BJ (cell line): ENCODE data around the gene SHISA9. TPM values are rescaled to one million over a fixed set of nuclear protein-coding genes. Genes with fewer than 3 reads are reported as not detected.

ENCODE experiments used
- CTCF ChIA-PET: fragments of 350-600 bp; formaldehyde crosslinking; extraction: SDS; loops from one replicate; lab custom pipeline; 2021; ENCODE audit warnings: antibody characterized with exemption, inconsistent platforms; lab: Yijun Ruan, JAX
- POLR2A ChIA-PET: fragments of 300-600 bp; sonication (Branson Sonifier 250); formaldehyde crosslinking; extraction: SDS; loops from one replicate; lab custom pipeline; 2021; ENCODE audit warnings: antibody characterized with exemption; lab: Charles Lee
- DNase-seq: peaks from one replicate; pipeline ENCODE4 v3.0.0-alpha.2; 2011; ENCODE audit warnings: low read depth
- H3K27me3 ChIP-seq: 2 replicates; pipeline ENCODE4 v1.6.0; 2011; ENCODE audit warnings: low read length; ENCODE audit not compliant: control insufficient read depth, insufficient read depth
- H3K36me3 ChIP-seq: 2 replicates; pipeline ENCODE4 v1.5.1; 2011; ENCODE audit warnings: low read length; ENCODE audit not compliant: control insufficient read depth, insufficient read depth
- H3K4me3 ChIP-seq: 2 replicates; pipeline ENCODE4 v1.5.1; 2011; ENCODE audit warnings: low read depth, mild to moderate bottlenecking, control low read depth, low read length
- CTCF ChIP-seq: IDR thresholded peaks from 2 replicates; pipeline ENCODE4 v1.5.1; 2011; ENCODE audit warnings: low read depth, mild to moderate bottlenecking, control low read depth, inconsistent platforms, low read length, moderate library complexity; ENCODE audit not compliant: insufficient read depth
- polyA plus RNA-seq: library from polyadenylated mRNA; depleted of rRNA; stranded (reverse); fragments of >200 nt; gene quantifications from 2 replicates; pipeline ENCODE4 v1.2.3, GENCODE V29; 2011

The SHISA9 gene
- polyA plus RNA-seq, 1 experiment: not detected

- Histone ChIP-seq H3K27me3 (peaks cover 30% of the 10 kb centered on the region), H3K4me3 (no peak overlapping the region), H3K36me3 (no peaks in the 10 kb centered on the region)
- ChIA-PET CTCF (no interaction called here), POLR2A (no interaction called here)
- no peak for DNase-seq
- TF ChIP-seq CTCF: no peak
These were observed 1.3 kb downstream of the SHISA9 start for GRCh38 chr16:12902511-12903372.

- ChIA-PET CTCF (interaction anchor here (0.6 to 1.3 kb wide), 2 partner anchors 331 to 549 kb away, joined by 3 to 5 read pairs; no protein-coding TSS in a partner anchor), POLR2A (no interaction called here)
- H3K27me3 ChIP-seq: peaks cover 29% of the 10 kb centered on the region
- no peaks in the 10 kb centered on the region for H3K36me3 ChIP-seq
- TF ChIP-seq CTCF: no peak
- H3K4me3 ChIP-seq: no peak overlapping the region
- DNase-seq: no peak
These were observed 2.3 kb downstream of the SHISA9 start for GRCh38 chr16:12903407-12904328.

GRCh38 chr16:12904329-12904671 is 2.9 kb downstream of the SHISA9 start:
- DNase-seq: no peak
- ChIA-PET POLR2A (no interaction called here), CTCF (interaction anchor here (1.3 kb wide), 1 partner anchor 548 kb away, joined by 5 read pairs; no protein-coding TSS in a partner anchor)
- no peak overlapping the region for H3K4me3 ChIP-seq
- no peak for TF ChIP-seq CTCF
- no peaks in the 10 kb centered on the region for H3K36me3 ChIP-seq
- H3K27me3 ChIP-seq: peaks cover 29% of the 10 kb centered on the region

GRCh38 chr16:12906271-12906670 is 4.9 kb downstream of the SHISA9 start:
- DNase-seq: no peak
- peaks cover 18% of the 10 kb centered on the region for H3K27me3 ChIP-seq
- no peak overlapping the region for H3K4me3 ChIP-seq
- CTCF ChIA-PET: no interaction called here
- TF ChIP-seq CTCF: no peak
- POLR2A ChIA-PET: no interaction called here
- H3K36me3 ChIP-seq: no peaks in the 10 kb centered on the region

- no peak for DNase-seq
- no peak for TF ChIP-seq CTCF
- CTCF ChIA-PET: no interaction called here
These were observed 5.5 kb downstream of the SHISA9 start for GRCh38 chr16:12906765-12907516.

More at GRCh38 chr16:12906765-12907516, 5.5 kb downstream of the SHISA9 start:
- no peaks in the 10 kb centered on the region for H3K36me3 ChIP-seq
- peaks cover 18% of the 10 kb centered on the region for H3K27me3 ChIP-seq
- POLR2A ChIA-PET: no interaction called here
- H3K4me3 ChIP-seq: no peak overlapping the region
